Suprapubic skin (tissue), 4 donors: Measurements from ENCODE around the gene TMTC2. TPM values are rescaled to one million over a fixed set of nuclear protein-coding genes. Genes with fewer than 3 reads are reported as not detected.

Experiments
- DNase-seq, 2 donors: peaks; one replicate each; pipeline ENCODE4 v3.0.0-alpha.2; 2019; ENCODE audit warnings: low spot score in 2 of 2
- H3K27ac ChIP-seq: fragments of 200-600 bp; sonication (generic); one replicate; pipeline ENCODE4 v1.5.1; 2019
- H3K27me3 ChIP-seq: fragments of 200-600 bp; sonication (generic); one replicate; pipeline ENCODE4 v1.5.1; 2019
- H3K36me3 ChIP-seq: fragments of 200-600 bp; sonication (generic); one replicate; pipeline ENCODE4 v1.5.1; 2019
- H3K4me1 ChIP-seq: fragments of 200-600 bp; sonication (generic); one replicate; pipeline ENCODE4 v1.5.1; 2019
- H3K4me3 ChIP-seq: fragments of 200-600 bp; sonication (generic); one replicate; pipeline ENCODE4 v1.5.1; 2019; ENCODE audit warnings: mild to moderate bottlenecking
- H3K9me3 ChIP-seq: fragments of 200-600 bp; sonication (generic); one replicate; pipeline ENCODE4 v1.5.1; 2019
- EP300 ChIP-seq: sonication (generic); formaldehyde crosslinking; IDR thresholded peaks from one replicate; pipeline ENCODE4 v1.6.1; 2017; ENCODE audit warnings: antibody characterized with exemption
- POLR2A ChIP-seq, 2 donors: fragments of 450-650 bp; IDR thresholded peaks; one replicate each; pipeline ENCODE4 v1.6.1; 2017; ENCODE audit warnings: antibody characterized with exemption in 2 of 2, mild to moderate bottlenecking in 2 of 2, moderate library complexity in 2 of 2
- POLR2AphosphoS5 ChIP-seq, 3 donors: sonication (generic); formaldehyde crosslinking; IDR thresholded peaks; one replicate each; pipeline ENCODE4 v1.6.1; 2017; ENCODE audit warnings: antibody characterized with exemption in 3 of 3
- WGBS: methylation state at CpG from one replicate; pipeline ENCODE4 v1.1.5; 2018; 5-methylcytosine and 5-hydroxymethylcytosine counted together
- total RNA-seq, 4 donors: library from RNA; depleted of rRNA; stranded (reverse); fragments of >200 nt; gene quantifications; one replicate each; pipeline ENCODE4 v1.1.0, GENCODE V29; 2016
- TF ChIP-seq, protein P1 (sequence below), 2 donors: fragments of 200-600 bp in 1 of 2; fragments of 450-650 bp in 1 of 2; sonication (generic) in 1 of 2; IDR thresholded peaks; one replicate each; pipeline ENCODE4 v1.5.1; 2016 to 2019; ENCODE audit warnings: antibody characterized with exemption in 2 of 2, mild to moderate bottlenecking in 1 of 2, moderate library complexity in 1 of 2

TMTC2 gene
- total RNA-seq, 4 donors from 2014 or later, result 16.7 to 21.1 (median 18.9) TPM

DNA sequence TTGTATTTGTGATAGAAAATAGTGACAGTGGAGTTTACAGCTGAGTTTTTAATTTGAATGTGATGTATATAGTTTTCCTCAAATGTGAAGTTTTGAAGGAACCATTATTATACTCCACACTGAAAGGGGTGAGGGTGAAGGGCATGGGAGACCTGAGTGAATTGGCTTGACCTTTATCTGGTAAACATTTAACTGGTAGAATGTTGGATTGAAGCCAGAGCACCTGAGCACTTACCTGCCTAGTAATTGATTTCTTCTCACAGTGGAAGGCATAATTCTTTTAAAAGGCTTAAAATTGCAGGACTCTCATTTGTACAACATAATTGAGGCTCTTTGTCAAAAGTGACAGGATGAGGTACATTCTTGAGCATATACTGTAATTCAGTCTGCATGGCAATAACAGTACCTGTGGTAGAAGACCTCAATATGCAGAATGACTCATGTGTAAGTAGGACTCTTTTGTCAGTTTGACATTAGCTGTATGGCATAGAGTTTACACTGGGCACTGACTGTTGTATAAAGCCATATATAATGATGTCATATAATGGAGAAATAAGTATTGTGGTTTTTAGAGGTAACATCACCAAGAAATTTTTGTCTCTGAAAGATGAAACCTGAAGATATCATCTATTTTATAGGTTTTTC is 309.6 kb downstream of the TMTC2 start:
- no peaks in the 10 kb centered on the region for H3K36me3 ChIP-seq
- DNase-seq, result no peak
- H3K27me3 ChIP-seq, result no peaks in the 10 kb centered on the region
- H3K4me1 ChIP-seq, result no peaks in the 10 kb centered on the region
- H3K4me3 ChIP-seq, result no peak overlapping the region
- H3K27ac ChIP-seq, result no peak overlapping the region
- no peaks in the 10 kb centered on the region for H3K9me3 ChIP-seq
- TF ChIP-seq POLR2AphosphoS5 (IDR thresholded peaks at IDR 0.05), result no peak
- no peak for TF ChIP-seq EP300
- no peak for TF ChIP-seq POLR2A (IDR thresholded peaks at IDR 0.05)
- TF ChIP-seq, protein P1, sequence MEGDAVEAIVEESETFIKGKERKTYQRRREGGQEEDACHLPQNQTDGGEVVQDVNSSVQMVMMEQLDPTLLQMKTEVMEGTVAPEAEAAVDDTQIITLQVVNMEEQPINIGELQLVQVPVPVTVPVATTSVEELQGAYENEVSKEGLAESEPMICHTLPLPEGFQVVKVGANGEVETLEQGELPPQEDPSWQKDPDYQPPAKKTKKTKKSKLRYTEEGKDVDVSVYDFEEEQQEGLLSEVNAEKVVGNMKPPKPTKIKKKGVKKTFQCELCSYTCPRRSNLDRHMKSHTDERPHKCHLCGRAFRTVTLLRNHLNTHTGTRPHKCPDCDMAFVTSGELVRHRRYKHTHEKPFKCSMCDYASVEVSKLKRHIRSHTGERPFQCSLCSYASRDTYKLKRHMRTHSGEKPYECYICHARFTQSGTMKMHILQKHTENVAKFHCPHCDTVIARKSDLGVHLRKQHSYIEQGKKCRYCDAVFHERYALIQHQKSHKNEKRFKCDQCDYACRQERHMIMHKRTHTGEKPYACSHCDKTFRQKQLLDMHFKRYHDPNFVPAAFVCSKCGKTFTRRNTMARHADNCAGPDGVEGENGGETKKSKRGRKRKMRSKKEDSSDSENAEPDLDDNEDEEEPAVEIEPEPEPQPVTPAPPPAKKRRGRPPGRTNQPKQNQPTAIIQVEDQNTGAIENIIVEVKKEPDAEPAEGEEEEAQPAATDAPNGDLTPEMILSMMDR (IDR thresholded peaks at IDR 0.05), result no peak

DNA sequence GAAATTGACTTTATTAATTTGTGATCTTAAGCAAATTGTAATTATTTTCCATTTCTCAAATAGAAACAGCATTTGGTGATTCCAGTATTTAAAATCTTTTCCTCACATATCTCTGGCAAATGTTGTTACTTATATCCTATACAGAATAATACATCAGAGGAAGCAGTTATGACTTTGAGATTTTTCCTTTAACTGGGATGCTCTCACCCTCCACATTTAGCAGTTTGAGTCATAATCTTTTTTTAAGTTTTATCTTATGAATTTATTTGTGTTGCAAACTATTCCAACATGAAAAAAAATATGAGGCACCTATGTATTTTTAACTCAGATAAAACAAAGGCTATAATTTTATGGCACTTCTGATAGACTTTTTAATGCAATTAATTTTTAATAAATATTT is 311.8 kb downstream of the TMTC2 start:
- no peaks in the 10 kb centered on the region for H3K27me3 ChIP-seq
- H3K9me3 ChIP-seq, result no peaks in the 10 kb centered on the region
- no peaks in the 10 kb centered on the region for H3K4me1 ChIP-seq
- no peak overlapping the region for H3K27ac ChIP-seq
- DNase-seq, result no peak
- H3K4me3 ChIP-seq, result no peak overlapping the region
- no peaks in the 10 kb centered on the region for H3K36me3 ChIP-seq
- no peak for TF ChIP-seq EP300
- TF ChIP-seq POLR2AphosphoS5 (IDR thresholded peaks at IDR 0.05), result no peak
- TF ChIP-seq, protein P1 (IDR thresholded peaks at IDR 0.05), result no peak
- TF ChIP-seq POLR2A (IDR thresholded peaks at IDR 0.05), result no peak

DNA sequence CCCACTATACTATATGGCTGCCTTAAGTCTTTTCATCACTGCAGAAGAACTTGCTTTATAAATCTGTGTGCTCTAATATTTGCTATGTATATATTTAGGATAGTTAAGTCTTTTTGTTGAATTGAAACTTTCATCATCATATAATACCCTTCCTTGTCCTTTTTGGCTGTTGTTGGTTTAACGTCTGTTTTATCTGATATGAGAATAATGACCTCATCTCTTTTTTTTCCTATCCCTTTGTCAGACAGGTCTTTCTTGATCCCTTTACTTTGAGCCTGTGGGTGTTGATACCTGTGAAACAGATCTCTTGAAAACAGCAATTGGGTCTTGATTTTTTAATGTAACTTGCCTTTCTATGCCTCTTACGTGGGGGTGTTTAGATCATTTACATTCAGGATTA is 316.3 kb downstream of the TMTC2 start:
- Histone ChIP-seq H3K4me1 (no peaks in the 10 kb centered on the region), H3K36me3 (no peaks in the 10 kb centered on the region), H3K9me3 (no peaks in the 10 kb centered on the region), H3K4me3 (no peak overlapping the region), H3K27me3 (no peaks in the 10 kb centered on the region), H3K27ac (no peak overlapping the region)
- TF ChIP-seq EP300 (no peak), POLR2AphosphoS5 (IDR thresholded peaks at IDR 0.05) (no peak), POLR2A (IDR thresholded peaks at IDR 0.05) (no peak)
- TF ChIP-seq, protein P1 (IDR thresholded peaks at IDR 0.05), result no peak
- DNase-seq, result no peak
- WGBS, result 44% methylated on average over 2 of the region's 2 CpGs

DNA sequence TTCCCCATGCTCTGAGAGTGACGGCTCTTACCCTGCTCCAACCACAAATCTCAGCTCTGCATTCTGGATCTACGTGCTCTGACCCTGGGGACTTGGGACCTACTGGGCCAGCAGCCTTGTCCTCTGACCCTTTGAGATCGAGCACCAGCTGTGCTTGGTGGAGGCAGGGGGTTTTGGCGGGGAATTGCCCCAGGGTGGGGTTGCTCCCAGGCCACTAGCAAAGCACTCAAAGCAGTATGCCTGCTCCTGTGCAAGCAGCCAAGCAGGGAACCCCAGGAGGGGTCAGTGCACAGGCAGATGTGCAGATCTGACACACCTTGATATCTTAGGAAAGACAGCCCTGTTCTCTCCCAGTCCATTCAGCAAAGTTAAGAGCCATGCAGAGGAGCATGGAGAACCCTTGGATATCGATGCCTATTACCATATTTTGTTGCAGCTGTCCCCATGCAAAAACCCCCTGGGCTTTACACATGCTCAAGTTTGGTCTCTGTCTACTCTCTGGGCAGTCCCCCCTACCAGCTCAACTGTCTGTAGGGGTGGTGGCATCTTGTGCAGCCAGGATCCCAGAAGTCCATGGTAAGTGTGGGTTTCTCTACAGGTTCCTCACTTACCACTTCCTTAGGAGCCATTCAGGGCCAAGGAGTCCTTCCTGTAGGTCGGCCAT is 319.0 kb downstream of the TMTC2 start:
- H3K4me3 ChIP-seq, result no peak overlapping the region
- TF ChIP-seq, protein P1 (IDR thresholded peaks at IDR 0.05), result no peak
- TF ChIP-seq POLR2AphosphoS5 (IDR thresholded peaks at IDR 0.05) (no peak), EP300 (no peak), POLR2A (IDR thresholded peaks at IDR 0.05) (no peak)
- no peaks in the 10 kb centered on the region for H3K4me1 ChIP-seq
- WGBS, result 100% methylated on average over 4 of the region's 6 CpGs
- H3K36me3 ChIP-seq, result peaks cover 5% of the 10 kb centered on the region
- no peaks in the 10 kb centered on the region for H3K27me3 ChIP-seq
- no peak overlapping the region for H3K27ac ChIP-seq
- DNase-seq, result no peak
- no peaks in the 10 kb centered on the region for H3K9me3 ChIP-seq

DNA sequence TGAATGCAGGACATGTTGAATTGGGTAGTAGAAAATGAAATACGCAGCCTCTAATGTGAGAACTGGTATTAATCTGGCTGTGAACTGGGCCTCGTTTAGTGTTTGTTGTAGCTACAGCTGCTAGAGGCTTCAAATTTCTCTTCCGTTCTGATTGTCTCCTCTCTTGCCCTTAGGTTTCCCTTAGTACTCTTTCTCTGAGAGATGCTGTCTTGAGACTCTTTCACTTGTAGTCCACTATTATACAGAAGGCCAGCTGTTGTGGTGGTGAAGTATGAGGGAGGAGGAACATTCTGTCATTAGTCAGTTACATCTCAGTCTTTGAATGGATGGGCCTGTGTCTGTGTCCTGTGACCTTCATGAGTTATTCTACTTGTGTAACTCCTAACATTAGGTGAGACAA is 322.0 kb downstream of the TMTC2 start:
- TF ChIP-seq, protein P1 (IDR thresholded peaks at IDR 0.05), result no peak
- no peak for TF ChIP-seq POLR2A (IDR thresholded peaks at IDR 0.05)
- TF ChIP-seq POLR2AphosphoS5 (IDR thresholded peaks at IDR 0.05), result no peak
- TF ChIP-seq EP300, result no peak
- WGBS, result 54% methylated on average over 3 of the region's 3 CpGs

More for the DNA sequence above, 322.0 kb downstream of the TMTC2 start:
- H3K27me3 ChIP-seq, result no peaks in the 10 kb centered on the region
- no peaks in the 10 kb centered on the region for H3K4me1 ChIP-seq
- no peak for DNase-seq
- peaks cover 5% of the 10 kb centered on the region for H3K36me3 ChIP-seq
- H3K9me3 ChIP-seq, result no peaks in the 10 kb centered on the region
- H3K27ac ChIP-seq, result no peak overlapping the region
- no peak overlapping the region for H3K4me3 ChIP-seq
